Nephron progenitor cell (in vitro differentiated cells): ENCODE measurements around the gene ARHGAP8.
"Not testable (repeated sequence)": the region's sequence is repeated elsewhere in the genome, so short reads cannot be mapped to it uniquely, and the experiment has no call there.

Experiments used
- DNase-seq: peaks from one replicate; pipeline ENCODE4 v3.0.0; 2021
- H3K27ac Mint-ChIP-seq: 2 replicates; pipeline ENCODE4 v1.8.0; 2021; ENCODE audit warnings: mild to moderate bottlenecking, moderate library complexity, mixed read lengths
- H3K27me3 Mint-ChIP-seq: 2 replicates; pipeline ENCODE4 v1.8.0; 2021; ENCODE audit warnings: mild to moderate bottlenecking, low read depth, mixed read lengths; ENCODE audit not compliant: poor library complexity
- H3K36me3 Mint-ChIP-seq: 2 replicates; pipeline ENCODE4 v1.8.0; 2021; ENCODE audit warnings: low read depth, mixed read lengths
- H3K4me1 Mint-ChIP-seq: 2 replicates; pipeline ENCODE4 v1.8.0; 2021; ENCODE audit warnings: mixed read lengths
- H3K4me3 Mint-ChIP-seq: 2 replicates; pipeline ENCODE4 v1.8.0; 2021; ENCODE audit warnings: mild to moderate bottlenecking, moderate library complexity, mixed read lengths
- H3K9me3 Mint-ChIP-seq: 2 replicates; pipeline ENCODE4 v1.8.0; 2021; ENCODE audit warnings: mild to moderate bottlenecking, moderate library complexity, mixed read lengths
- CTCF ChIP-seq: fragments of 200-600 bp; sonication (generic); IDR thresholded peaks from 2 replicates; pipeline ENCODE4 v1.5.0; 2021; ENCODE audit warnings: antibody characterized with exemption

ARHGAP8 gene

GRCh38 chr22:44738347-44738715 is 14.0 kb upstream of the ARHGAP8 start:
- no peak overlapping the region for H3K27ac Mint-ChIP-seq
- H3K36me3 Mint-ChIP-seq = no peaks in the 10 kb centered on the region
- no peak for DNase-seq
- no peak overlapping the region for H3K4me3 Mint-ChIP-seq
- no peak for TF ChIP-seq CTCF
- H3K4me1 Mint-ChIP-seq = peaks cover 21% of the 10 kb centered on the region
- H3K27me3 Mint-ChIP-seq = peaks cover 17% of the 10 kb centered on the region
- no peaks in the 10 kb centered on the region for H3K9me3 Mint-ChIP-seq

GRCh38 chr22:44739024-44739423 is 13.4 kb upstream of the ARHGAP8 start:
- Mint-ChIP-seq H3K27ac (no peak overlapping the region), H3K27me3 (peaks cover 16% of the 10 kb centered on the region)

GRCh38 chr22:44739666-44740065 is 12.7 kb upstream of the ARHGAP8 start:
- not testable (repeated sequence) for H3K4me3 Mint-ChIP-seq, H3K36me3 Mint-ChIP-seq, H3K27ac Mint-ChIP-seq, H3K9me3 Mint-ChIP-seq, DNase-seq
- H3K27me3 Mint-ChIP-seq = peaks cover 16% of the 10 kb centered on the region
- H3K4me1 Mint-ChIP-seq = peaks cover 18% of the 10 kb centered on the region

More at GRCh38 chr22:44739024-44739423, 13.4 kb upstream of the ARHGAP8 start:
- no peak for DNase-seq
- no peaks in the 10 kb centered on the region for H3K36me3 Mint-ChIP-seq
- peaks cover 18% of the 10 kb centered on the region for H3K4me1 Mint-ChIP-seq
- H3K4me3 Mint-ChIP-seq = no peak overlapping the region
- no peak for TF ChIP-seq CTCF
- H3K9me3 Mint-ChIP-seq = no peaks in the 10 kb centered on the region

DNA sequence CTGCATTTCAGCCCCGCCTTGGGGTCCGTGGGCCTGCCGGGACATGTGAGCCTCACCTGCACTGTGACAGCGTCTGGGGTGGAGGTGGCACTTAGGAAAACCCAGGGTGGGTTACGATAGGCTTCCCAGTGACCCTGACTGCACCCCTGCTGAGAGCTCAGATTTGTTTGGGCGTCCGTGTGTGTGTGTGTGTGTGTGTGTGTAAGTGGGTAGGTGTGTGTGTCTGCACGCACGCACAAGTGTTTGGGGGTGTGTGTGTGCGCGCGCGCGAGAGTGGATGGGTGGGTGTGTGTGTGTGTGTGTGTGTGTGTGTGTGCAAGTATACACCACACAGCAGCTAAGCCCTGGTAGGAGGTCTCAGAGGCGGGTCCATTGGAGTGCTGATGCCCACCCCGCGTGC is 12.1 kb upstream of the ARHGAP8 start:
- no peak for DNase-seq
- peaks cover 23% of the 10 kb centered on the region for H3K27me3 Mint-ChIP-seq
- H3K4me3 Mint-ChIP-seq = no peak overlapping the region
- H3K27ac Mint-ChIP-seq = no peak overlapping the region
- H3K36me3 Mint-ChIP-seq = no peaks in the 10 kb centered on the region
- H3K4me1 Mint-ChIP-seq = peaks cover 18% of the 10 kb centered on the region
- no peak for TF ChIP-seq CTCF
- H3K9me3 Mint-ChIP-seq = no peaks in the 10 kb centered on the region

DNA sequence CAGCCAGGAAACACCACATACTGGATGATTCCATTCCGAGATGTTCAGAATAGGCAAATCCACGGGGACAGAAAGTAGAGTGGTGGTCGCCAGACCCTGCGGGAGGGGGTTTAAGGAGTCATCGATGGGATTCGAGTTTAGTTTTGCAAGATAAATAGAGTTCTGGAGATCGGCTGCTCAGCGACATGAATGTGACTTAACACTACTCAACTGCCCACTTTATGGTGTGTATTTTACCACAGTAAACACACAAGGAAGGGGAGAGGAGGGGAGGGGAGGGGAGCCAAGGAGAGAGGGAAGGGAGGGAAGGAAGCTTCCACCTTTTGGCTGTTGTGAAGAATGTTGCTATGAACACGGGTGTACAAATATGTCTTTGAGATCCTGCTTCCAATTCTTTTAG is 10.4 kb upstream of the ARHGAP8 start:
- no peaks in the 10 kb centered on the region for H3K36me3 Mint-ChIP-seq
- H3K9me3 Mint-ChIP-seq = no peaks in the 10 kb centered on the region
- H3K4me3 Mint-ChIP-seq = no peak overlapping the region
- no peak overlapping the region for H3K27ac Mint-ChIP-seq
- DNase-seq = no peak
- no peak for TF ChIP-seq CTCF
- H3K27me3 Mint-ChIP-seq = peaks cover 31% of the 10 kb centered on the region
- peaks cover 20% of the 10 kb centered on the region for H3K4me1 Mint-ChIP-seq

DNA sequence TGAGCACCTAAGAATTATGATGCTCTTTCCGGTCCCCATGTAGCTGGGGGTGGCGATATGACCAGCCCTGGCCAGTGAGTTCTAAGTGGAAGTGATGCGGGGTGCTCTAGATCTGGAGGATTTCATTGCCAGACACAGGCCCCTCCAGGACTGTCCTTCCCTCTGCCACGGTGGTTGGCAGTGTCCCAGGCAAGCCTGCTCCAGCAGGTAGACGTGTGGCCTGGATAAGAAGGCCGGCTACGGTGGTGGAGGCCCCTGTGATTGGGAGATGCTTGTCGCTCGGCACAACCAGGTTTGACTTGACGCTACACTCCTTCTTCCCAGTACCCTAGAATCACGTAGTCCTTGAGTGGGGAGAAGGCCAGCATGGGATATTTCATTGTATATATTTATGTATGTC is 9.1 kb upstream of the ARHGAP8 start:
- Mint-ChIP-seq H3K36me3 (no peaks in the 10 kb centered on the region), H3K27me3 (peaks cover 33% of the 10 kb centered on the region), H3K4me1 (peaks cover 22% of the 10 kb centered on the region), H3K4me3 (no peak overlapping the region), H3K9me3 (no peaks in the 10 kb centered on the region), H3K27ac (no peak overlapping the region)
- no peak for DNase-seq
- TF ChIP-seq CTCF = no peak
